Stimulated activated naive B cell treated with anti-CD40 and anti-IgM and Interleukin-4, amounts not matched to agents 10 μg/mL and 1 μg/mL and 100 μg/mL, for 72 hours (primary cell): Measurements from ENCODE around the gene GM2A.

Experiments
- ATAC-seq, 2 donors: fragments of 150-1000 bp; cut with Tn5 transposase; replicated peaks; 2 replicates each; pipeline ENCODE4 v1.10.0; 2021; ENCODE audit warnings: moderate library complexity in 1 of 2
- DNase-seq: peaks from one replicate; pipeline ENCODE4 v3.0.0; 2021
- H3K27ac Mint-ChIP-seq: one replicate; pipeline ENCODE4 v1.8.0; 2022; ENCODE audit warnings: mild to moderate bottlenecking, mixed read lengths
- H3K27me3 Mint-ChIP-seq, 2 donors: one replicate each; pipeline ENCODE4 v1.8.0; 2022; ENCODE audit warnings: mixed read lengths in 2 of 2
- H3K36me3 Mint-ChIP-seq, 2 donors: one replicate each; pipeline ENCODE4 v1.8.0; 2022; ENCODE audit warnings: mixed read lengths in 2 of 2, mild to moderate bottlenecking in 1 of 2
- H3K4me1 Mint-ChIP-seq, 2 donors: one replicate each; pipeline ENCODE4 v1.8.0; 2022; ENCODE audit warnings: mixed read lengths in 2 of 2, mild to moderate bottlenecking in 1 of 2
- H3K4me3 Mint-ChIP-seq, 2 donors: one replicate each; pipeline ENCODE4 v1.8.0; 2022; ENCODE audit warnings: mild to moderate bottlenecking in 2 of 2, mixed read lengths in 2 of 2, moderate library complexity in 1 of 2
- H3K9me3 Mint-ChIP-seq, 2 donors: one replicate each; pipeline ENCODE4 v1.8.0; 2022; ENCODE audit warnings: mixed read lengths in 2 of 2, mild to moderate bottlenecking in 1 of 2

Gene GM2A

GRCh38 chr5:151274666-151275065, 21.7 kb downstream of the GM2A start:
- no peak for DNase-seq
- peaks cover 2 to 9% of the 10 kb centered on the region in 2 donors for H3K36me3 Mint-ChIP-seq
- no peak for ATAC-seq
- no peak overlapping the region for H3K27ac Mint-ChIP-seq
- no peaks in the 10 kb centered on the region for H3K9me3 Mint-ChIP-seq
- H3K27me3 Mint-ChIP-seq = no peaks in the 10 kb centered on the region
- peaks cover 0 to 2% of the 10 kb centered on the region in 2 donors for H3K4me1 Mint-ChIP-seq
- no peak overlapping the region for H3K4me3 Mint-ChIP-seq

- no peaks in the 10 kb centered on the region for H3K9me3 Mint-ChIP-seq
- no peak overlapping the region for H3K27ac Mint-ChIP-seq
- no peak overlapping the region for H3K4me3 Mint-ChIP-seq
- no peaks in the 10 kb centered on the region for H3K27me3 Mint-ChIP-seq
- H3K4me1 Mint-ChIP-seq = peaks cover 0 to 2% of the 10 kb centered on the region in 2 donors
- peaks cover 3 to 13% of the 10 kb centered on the region in 2 donors for H3K36me3 Mint-ChIP-seq
- DNase-seq (no peak), ATAC-seq (no peak)
Observed at GRCh38 chr5:151275803-151276202, 22.8 kb downstream of the GM2A start.

- Mint-ChIP-seq H3K9me3 (no peaks in the 10 kb centered on the region), H3K27ac (no peak overlapping the region), H3K4me3 (no peak overlapping the region), H3K27me3 (no peaks in the 10 kb centered on the region), H3K36me3 (peaks cover 3 to 13% of the 10 kb centered on the region in 2 donors), H3K4me1 (peaks cover 2% of the 10 kb centered on the region in 2 donors)
- DNase-seq = no peak
- no peak for ATAC-seq
Observed at GRCh38 chr5:151278845-151279244, 25.9 kb downstream of the GM2A start.

- no peaks in the 10 kb centered on the region for H3K9me3 Mint-ChIP-seq
- no peak overlapping the region for H3K27ac Mint-ChIP-seq
Observed at GRCh38 chr5:151280443-151280842, 27.5 kb downstream of the GM2A start.

GRCh38 chr5:151281001-151281639, 28.1 kb downstream of the GM2A start:
- no peaks in the 10 kb centered on the region for H3K27me3 Mint-ChIP-seq
- H3K36me3 Mint-ChIP-seq = peaks cover 3 to 14% of the 10 kb centered on the region in 2 donors
- no peak overlapping the region for H3K4me3 Mint-ChIP-seq
- no peak for ATAC-seq
- DNase-seq = no peak
- H3K27ac Mint-ChIP-seq = no peak overlapping the region
- no peaks in the 10 kb centered on the region for H3K9me3 Mint-ChIP-seq
- peaks cover 5 to 10% of the 10 kb centered on the region in 2 donors for H3K4me1 Mint-ChIP-seq

More at GRCh38 chr5:151280443-151280842, 27.5 kb downstream of the GM2A start:
- no peak overlapping the region for H3K4me3 Mint-ChIP-seq
- no peaks in the 10 kb centered on the region for H3K27me3 Mint-ChIP-seq
- DNase-seq (no peak), ATAC-seq (no peak)
- peaks cover 3 to 16% of the 10 kb centered on the region in 2 donors for H3K36me3 Mint-ChIP-seq
- H3K4me1 Mint-ChIP-seq = peaks cover 5 to 10% of the 10 kb centered on the region in 2 donors

- H3K4me3 Mint-ChIP-seq = no peak overlapping the region
- H3K27ac Mint-ChIP-seq = no peak overlapping the region
- H3K36me3 Mint-ChIP-seq = peaks cover 3 to 12% of the 10 kb centered on the region in 2 donors
- H3K27me3 Mint-ChIP-seq = no peaks in the 10 kb centered on the region
- H3K9me3 Mint-ChIP-seq = no peaks in the 10 kb centered on the region
- ATAC-seq (no peak), DNase-seq (no peak)
- H3K4me1 Mint-ChIP-seq = peaks cover 5 to 10% of the 10 kb centered on the region in 2 donors
Observed at GRCh38 chr5:151283120-151283825, 30.3 kb downstream of the GM2A start.

- Mint-ChIP-seq H3K27me3 (no peaks in the 10 kb centered on the region), H3K27ac (no peak overlapping the region), H3K9me3 (no peaks in the 10 kb centered on the region), H3K36me3 (peaks cover 3 to 8% of the 10 kb centered on the region in 2 donors), H3K4me1 (peaks cover 2 to 10% of the 10 kb centered on the region in 2 donors), H3K4me3 (no peak overlapping the region)
- no peak for ATAC-seq
- no peak for DNase-seq
Observed at GRCh38 chr5:151284392-151284967, 31.5 kb downstream of the GM2A start.

GRCh38 chr5:151285683-151286082, 32.7 kb downstream of the GM2A start:
- Mint-ChIP-seq H3K27ac (no peak overlapping the region), H3K9me3 (no peaks in the 10 kb centered on the region), H3K36me3 (peaks cover 1 to 3% of the 10 kb centered on the region in 2 donors), H3K27me3 (no peaks in the 10 kb centered on the region), H3K4me3 (no peak overlapping the region), H3K4me1 (peaks cover 2 to 10% of the 10 kb centered on the region in 2 donors)
- ATAC-seq (no peak), DNase-seq (no peak)

- H3K4me3 Mint-ChIP-seq = no peak overlapping the region
- peaks cover 1 to 3% of the 10 kb centered on the region in 2 donors for H3K36me3 Mint-ChIP-seq
- no peaks in the 10 kb centered on the region for H3K27me3 Mint-ChIP-seq
- H3K9me3 Mint-ChIP-seq = no peaks in the 10 kb centered on the region
- DNase-seq (no peak), ATAC-seq (no peak)
- no peak overlapping the region for H3K27ac Mint-ChIP-seq
- peaks cover 2 to 10% of the 10 kb centered on the region in 2 donors for H3K4me1 Mint-ChIP-seq
Observed at GRCh38 chr5:151286246-151286645, 33.3 kb downstream of the GM2A start.

GRCh38 chr5:151288180-151288579, 35.2 kb downstream of the GM2A start:
- no peak overlapping the region for H3K4me3 Mint-ChIP-seq
- H3K27ac Mint-ChIP-seq = no peak overlapping the region
- DNase-seq (no peak), ATAC-seq (peak; percentile 31 to 38)
- H3K27me3 Mint-ChIP-seq = no peaks in the 10 kb centered on the region
- peaks cover 0 to 3% of the 10 kb centered on the region in 2 donors for H3K36me3 Mint-ChIP-seq
- H3K9me3 Mint-ChIP-seq = no peaks in the 10 kb centered on the region
- peaks cover 2 to 10% of the 10 kb centered on the region in 2 donors for H3K4me1 Mint-ChIP-seq

- H3K4me1 Mint-ChIP-seq = peaks cover 7 to 23% of the 10 kb centered on the region in 2 donors
- H3K27me3 Mint-ChIP-seq = no peaks in the 10 kb centered on the region
- H3K9me3 Mint-ChIP-seq = no peaks in the 10 kb centered on the region
- H3K4me3 Mint-ChIP-seq = no peak overlapping the region
- DNase-seq (no peak), ATAC-seq (no peak)
- H3K36me3 Mint-ChIP-seq = no peaks in the 10 kb centered on the region
- H3K27ac Mint-ChIP-seq = no peak overlapping the region
Observed at GRCh38 chr5:151293624-151294023, 40.6 kb downstream of the GM2A start.

GRCh38 chr5:151295138-151295537, 42.2 kb downstream of the GM2A start:
- H3K9me3 Mint-ChIP-seq = no peaks in the 10 kb centered on the region
- no peaks in the 10 kb centered on the region for H3K36me3 Mint-ChIP-seq
- no peak for DNase-seq
- no peak for ATAC-seq
- no peak overlapping the region for H3K4me3 Mint-ChIP-seq
- H3K27me3 Mint-ChIP-seq = peaks cover 0 to 4% of the 10 kb centered on the region in 2 donors
- H3K27ac Mint-ChIP-seq = no peak overlapping the region
- peaks cover 7 to 23% of the 10 kb centered on the region in 2 donors for H3K4me1 Mint-ChIP-seq

GRCh38 chr5:151295791-151296477, 42.9 kb downstream of the GM2A start:
- H3K4me3 Mint-ChIP-seq = no peak overlapping the region
- no peaks in the 10 kb centered on the region for H3K36me3 Mint-ChIP-seq
- H3K9me3 Mint-ChIP-seq = no peaks in the 10 kb centered on the region
- H3K27me3 Mint-ChIP-seq = peaks cover 0 to 4% of the 10 kb centered on the region in 2 donors
- H3K4me1 Mint-ChIP-seq = peaks cover 7 to 23% of the 10 kb centered on the region in 2 donors
- no peak for DNase-seq
- ATAC-seq = no peak
- H3K27ac Mint-ChIP-seq = no peak overlapping the region

- DNase-seq (no peak), ATAC-seq (peak in 1 of 2 donors; percentile 36)
- Mint-ChIP-seq H3K36me3 (no peaks in the 10 kb centered on the region), H3K4me3 (no peak overlapping the region), H3K9me3 (no peaks in the 10 kb centered on the region), H3K27ac (no peak overlapping the region), H3K4me1 (peaks cover 7 to 23% of the 10 kb centered on the region in 2 donors), H3K27me3 (peaks cover 3 to 6% of the 10 kb centered on the region in 2 donors)
Observed at GRCh38 chr5:151296478-151296830, 43.5 kb downstream of the GM2A start.
